Fibroblast of upper back skin (primary cell): ENCODE measurements around the gene SPCS1.

ENCODE experiments used
- DNase-seq: peaks from one replicate; pipeline ENCODE4 v3.0.0-alpha.2; 2013

Gene SPCS1

DNA sequence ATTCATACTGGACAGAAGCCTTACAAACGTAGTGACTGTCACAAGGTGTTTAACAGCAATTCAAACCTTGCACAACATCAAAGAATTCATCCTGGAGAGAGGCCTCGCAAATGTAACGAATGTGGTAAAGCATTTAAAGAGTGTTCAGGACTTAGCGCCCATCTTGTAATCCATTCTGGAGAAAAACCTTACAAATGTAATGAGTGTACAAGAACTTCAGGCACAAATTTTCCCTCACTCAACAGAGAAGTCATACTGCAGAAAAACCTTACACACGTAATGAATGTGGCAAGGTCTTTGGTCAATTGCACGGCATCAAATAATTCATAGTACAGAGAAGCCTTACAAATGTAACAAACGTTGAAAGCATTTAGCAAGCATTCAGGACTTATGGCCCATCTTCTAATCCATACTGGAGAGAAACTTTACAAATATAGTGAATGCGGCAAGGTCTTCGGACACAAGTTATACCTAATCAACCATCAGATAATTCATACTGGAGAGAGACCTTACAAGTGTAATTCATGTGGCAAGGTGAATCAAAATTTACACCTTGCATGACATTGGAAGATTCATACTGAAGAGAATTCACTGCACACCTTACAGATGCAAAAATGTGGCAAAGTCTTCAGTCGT lies 27.5 kb downstream of the SPCS1 start:
- DNase-seq = no peak

DNA sequence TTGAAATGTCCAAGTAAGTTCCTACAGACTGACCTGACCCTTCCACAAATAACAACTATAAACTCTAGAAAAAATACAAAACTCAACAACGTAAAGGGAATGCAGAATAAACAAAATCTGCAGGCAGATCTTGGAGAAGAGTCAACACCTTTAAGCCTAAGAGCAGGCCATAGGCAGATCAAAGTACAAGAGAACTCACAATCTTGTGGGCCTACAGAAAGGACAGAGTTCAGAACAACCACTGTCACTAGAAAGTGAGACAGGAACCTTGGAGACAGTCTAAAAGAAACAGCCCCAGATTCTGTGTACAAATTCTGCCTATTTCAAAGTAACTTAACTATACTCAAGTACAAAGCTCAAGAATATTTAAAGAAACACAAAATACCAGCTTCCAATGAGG lies 33.8 kb downstream of the SPCS1 start:
- no peak for DNase-seq

DNA sequence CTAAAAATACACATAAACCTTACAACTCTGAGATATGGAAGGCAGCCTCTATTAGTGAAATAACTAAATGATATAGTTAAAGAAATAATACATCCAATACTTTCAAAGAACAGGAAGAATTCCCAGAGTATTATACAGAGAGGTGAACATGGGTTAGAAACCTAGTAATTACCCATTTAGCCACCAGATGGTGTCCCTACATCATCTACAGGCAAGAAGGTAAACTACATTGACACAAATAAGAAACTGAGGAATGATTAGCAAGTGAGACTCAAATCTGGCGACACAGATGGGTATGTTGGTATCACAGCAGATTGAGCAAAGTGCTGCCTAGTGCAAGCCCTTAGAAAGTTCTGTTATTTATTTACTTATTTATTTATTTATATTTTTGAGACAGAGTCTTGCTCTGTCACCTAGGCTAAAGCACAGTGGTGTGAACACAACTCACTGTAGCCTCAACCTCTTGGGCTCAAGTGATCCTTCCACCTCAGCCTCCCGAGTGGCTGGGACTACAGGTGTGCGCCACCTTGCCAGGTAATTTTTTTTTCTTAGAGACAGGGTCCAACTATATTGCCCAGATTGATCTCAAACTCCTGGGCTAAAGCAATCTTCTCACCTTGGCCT lies 36.6 kb downstream of the SPCS1 start:
- peak; percentile 23 for DNase-seq

DNA sequence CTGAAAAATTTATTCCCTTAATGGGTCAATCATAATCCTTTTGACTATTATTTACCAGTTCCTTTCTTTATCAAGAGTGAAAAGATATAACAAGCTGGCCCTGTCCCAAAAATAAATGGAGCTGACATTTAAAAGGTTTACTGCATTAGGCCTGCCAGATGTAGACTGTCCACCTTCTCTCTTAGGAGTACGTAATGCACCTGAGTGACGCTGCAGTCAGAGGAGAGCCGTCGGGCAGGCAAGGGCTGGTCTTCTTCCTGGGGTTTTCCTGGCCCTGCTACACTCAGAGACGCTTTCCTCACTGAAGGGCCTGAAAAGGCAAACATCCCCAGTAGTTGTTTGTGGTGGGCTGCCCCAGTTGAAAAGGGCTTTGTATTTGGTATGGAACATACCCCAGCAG lies 37.2 kb downstream of the SPCS1 start:
- DNase-seq = no peak

DNA sequence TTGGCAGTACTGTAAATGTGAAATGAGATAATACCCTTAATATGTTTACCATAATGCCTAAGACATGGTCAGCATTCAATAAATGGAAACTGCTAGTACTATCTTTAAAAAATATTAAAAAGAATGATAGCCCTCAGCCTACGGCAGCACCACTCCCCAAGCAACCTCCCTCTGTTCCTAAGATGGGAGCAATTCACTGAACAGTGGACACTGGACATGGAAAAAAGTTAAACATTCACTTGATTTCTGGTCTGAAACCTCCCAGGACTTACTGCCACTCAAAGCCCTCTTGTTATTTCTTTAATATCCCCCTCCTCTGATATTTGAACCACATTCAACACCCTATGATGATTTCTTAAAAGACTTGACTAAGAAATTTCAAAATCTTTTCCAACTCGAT lies 37.8 kb downstream of the SPCS1 start:
- DNase-seq = no peak

DNA sequence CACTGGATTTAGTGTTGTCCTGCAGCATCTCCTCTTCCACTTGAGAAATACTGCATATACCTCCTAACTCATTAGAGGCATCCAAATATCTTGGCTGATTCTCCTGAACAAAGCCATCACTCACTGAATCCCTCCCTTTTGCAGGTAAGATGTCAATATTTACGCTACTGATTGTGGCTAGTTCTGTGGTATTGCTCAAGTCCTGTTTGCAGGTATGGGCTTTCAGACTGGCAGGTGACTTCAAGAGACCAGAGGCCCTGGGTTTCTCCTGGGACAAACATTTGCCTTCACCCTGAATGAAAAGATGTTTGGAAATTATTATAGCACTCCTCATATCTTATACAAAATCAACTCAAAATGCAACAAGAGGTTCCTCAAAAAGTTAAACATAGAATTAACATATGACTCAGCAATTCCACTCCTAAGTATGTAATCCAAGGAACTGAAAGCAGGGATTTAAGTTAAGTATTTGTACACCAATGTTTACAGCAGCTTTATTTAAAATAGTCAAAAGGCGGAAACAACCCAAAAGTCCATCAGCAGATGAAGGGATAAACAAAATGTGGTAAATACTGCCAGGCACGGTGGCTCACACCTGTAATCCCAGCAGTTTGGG lies 46.2 kb downstream of the SPCS1 start:
- DNase-seq = no peak

GRCh38 chr3:52754373-52754772 lies 48.5 kb downstream of the SPCS1 start:
- no peak for DNase-seq

DNA sequence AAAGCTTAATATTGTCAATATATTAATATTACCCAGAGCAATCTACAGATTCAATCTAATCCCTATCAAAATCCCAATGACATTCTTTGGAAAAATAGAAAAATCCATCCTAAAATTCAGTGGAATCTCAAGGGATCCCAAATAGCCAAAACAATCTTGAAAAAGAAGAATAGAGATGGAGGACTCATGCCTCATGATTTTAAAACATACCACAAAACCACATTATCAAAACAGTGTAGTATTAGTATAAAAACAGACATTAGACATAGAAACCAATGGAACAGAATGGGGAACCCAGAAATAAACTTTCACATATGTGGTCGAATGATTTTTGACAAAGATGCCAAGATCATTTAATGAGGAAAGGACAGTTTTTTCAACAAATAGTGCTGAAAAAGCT lies 50.2 kb downstream of the SPCS1 start:
- DNase-seq = no peak
